AG04449 (cell line): Measurements from ENCODE around the gene HEMK1.

Experiments used
- CTCF ChIA-PET: fragments of 350-600 bp; formaldehyde crosslinking; extraction: SDS; loops from one replicate; lab custom pipeline; 2021; ENCODE audit warnings: antibody characterized with exemption; lab: Yijun Ruan, JAX
- POLR2A ChIA-PET: fragments of 400-600, 350-600 bp; formaldehyde crosslinking; extraction: SDS; loops from one replicate; lab custom pipeline; 2020; ENCODE audit warnings: antibody characterized with exemption, inconsistent platforms; lab: Yijun Ruan, JAX
- DNase-seq: peaks from one replicate; pipeline ENCODE4 v3.0.0-alpha.2; 2010; ENCODE audit warnings: low read depth, low spot score
- H3K4me3 ChIP-seq: 2 replicates; pipeline ENCODE4 v1.5.1; 2011; ENCODE audit warnings: low read depth, mild to moderate bottlenecking, control low read depth, low read length
- CTCF ChIP-seq: IDR thresholded peaks from one replicate; pipeline ENCODE4 v1.5.1; 2011; ENCODE audit warnings: mild to moderate bottlenecking, moderate library complexity, low read length, control low read depth, inconsistent platforms; ENCODE audit not compliant: insufficient read depth; ENCODE audit errors: missing control alignments

Gene HEMK1

GRCh38 chr3:50574444-50574831 is 5.1 kb downstream of the HEMK1 start:
- no peak for TF ChIP-seq CTCF
- POLR2A ChIA-PET, result interaction anchor here (1.0 kb wide), 1 partner anchor 9 kb away, joined by 3 read pairs; no protein-coding TSS in a partner anchor
- no peak overlapping the region for H3K4me3 ChIP-seq
- no peak for DNase-seq
- CTCF ChIA-PET, result interaction anchor here (2.1 to 26.0 kb wide), 4 partner anchors 15 to 40 kb away, joined by 8 to 819 read pairs (median 124); partner anchors contain the start of genes CISH and MAPKAPK3

GRCh38 chr3:50575372-50575771 is 6.0 kb downstream of the HEMK1 start:
- ChIA-PET POLR2A (interaction anchor here (1.0 kb wide), 1 partner anchor 8 kb away, joined by 3 read pairs; no protein-coding TSS in a partner anchor), CTCF (interaction anchor here (2.1 to 26.0 kb wide), 3 partner anchors 14 to 39 kb away, joined by 8 to 819 read pairs (median 138); partner anchors contain the start of genes CISH and MAPKAPK3)
- no peak for DNase-seq
- no peak overlapping the region for H3K4me3 ChIP-seq
- TF ChIP-seq CTCF, result no peak

- no peak overlapping the region for H3K4me3 ChIP-seq
- TF ChIP-seq CTCF, result no peak
- DNase-seq, result no peak
- CTCF ChIA-PET, result interaction anchor here (1.9 to 26.0 kb wide), 3 partner anchors 8 to 37 kb away, joined by 11 to 819 read pairs (median 138); partner anchors contain the start of genes CISH, HEMK1 and MAPKAPK3
- POLR2A ChIA-PET, result no interaction called here
Observed at GRCh38 chr3:50577348-50577747, 8.0 kb downstream of the HEMK1 start.

GRCh38 chr3:50580683-50581458 is 11.5 kb downstream of the HEMK1 start:
- no peak for TF ChIP-seq CTCF
- POLR2A ChIA-PET, result interaction anchor here (0.9 kb wide), 1 partner anchor 12 kb away, joined by 3 read pairs; the partner anchor contains the start of gene HEMK1
- no peak for DNase-seq

GRCh38 chr3:50581459-50581842 is 12.1 kb downstream of the HEMK1 start:
- H3K4me3 ChIP-seq, result no peak overlapping the region
- DNase-seq, result no peak
- CTCF ChIA-PET, result interaction anchor here (0.9 to 26.0 kb wide), 3 partner anchors 10 to 33 kb away, joined by 3 to 819 read pairs (median 31); partner anchors contain the start of genes CISH and MAPKAPK3
- no peak for TF ChIP-seq CTCF
- POLR2A ChIA-PET, result no interaction called here

More at GRCh38 chr3:50580683-50581458, 11.5 kb downstream of the HEMK1 start:
- no peak overlapping the region for H3K4me3 ChIP-seq
- CTCF ChIA-PET, result interaction anchor here (5.0 to 26.0 kb wide), 2 partner anchors 9 to 33 kb away, joined by 31 to 819 read pairs; partner anchors contain the start of genes CISH and MAPKAPK3

GRCh38 chr3:50582083-50582482 is 12.8 kb downstream of the HEMK1 start:
- no peak for DNase-seq
- POLR2A ChIA-PET, result no interaction called here
- H3K4me3 ChIP-seq, result no peak overlapping the region
- CTCF ChIA-PET, result interaction anchor here (0.9 to 26.0 kb wide), 3 partner anchors 9 to 32 kb away, joined by 3 to 819 read pairs (median 31); partner anchors contain the start of genes CISH and MAPKAPK3
- no peak for TF ChIP-seq CTCF
